Effector memory CD4-positive, alpha-beta T cell (primary cell): ENCODE measurements around the gene MIR17HG.

ENCODE experiments used
- DNase-seq, 3 donors: peaks; one replicate each; pipeline ENCODE4 v3.0.0-alpha.2; 2020
- H3K27ac ChIP-seq: 2 replicates; pipeline ENCODE4 v1.7.0; 2013; ENCODE audit warnings: mild to moderate bottlenecking, low read length, moderate library complexity; ENCODE audit not compliant: insufficient read depth, poor library complexity, severe bottlenecking
- H3K27me3 ChIP-seq: replicated peaks from 2 replicates; pipeline ENCODE4 v1.7.0; 2013; ENCODE audit warnings: mild to moderate bottlenecking, low read length; ENCODE audit not compliant: insufficient read depth, control insufficient read depth, poor library complexity, severe bottlenecking
- H3K36me3 ChIP-seq: 2 replicates; pipeline ENCODE4 v1.7.0; 2013; ENCODE audit warnings: mild to moderate bottlenecking, low read length, moderate library complexity; ENCODE audit not compliant: control insufficient read depth, insufficient read depth
- H3K4me1 ChIP-seq: 2 replicates; pipeline ENCODE4 v1.7.0; 2013; ENCODE audit warnings: low read length, mild to moderate bottlenecking; ENCODE audit not compliant: control insufficient read depth, insufficient read depth, poor library complexity, severe bottlenecking
- H3K4me3 ChIP-seq: 2 replicates; pipeline ENCODE4 v1.7.0; 2013; ENCODE audit warnings: low read length, low read depth, mild to moderate bottlenecking; ENCODE audit not compliant: insufficient read depth, poor library complexity, severe bottlenecking
- H3K9me3 ChIP-seq: 2 replicates; pipeline ENCODE4 v1.7.0; 2013; ENCODE audit warnings: mild to moderate bottlenecking, low read length, moderate library complexity; ENCODE audit not compliant: control insufficient read depth

Gene MIR17HG

GRCh38 chr13:91384896-91385295 lies 37.4 kb downstream of the MIR17HG start:
- Histone ChIP-seq H3K27ac (no peak overlapping the region), H3K36me3 (no peaks in the 10 kb centered on the region), H3K9me3 (no peaks in the 10 kb centered on the region), H3K4me3 (no peak overlapping the region), H3K27me3 (no peaks in the 10 kb centered on the region), H3K4me1 (no peaks in the 10 kb centered on the region)
- DNase-seq: no peak

GRCh38 chr13:91389186-91389585 lies 41.7 kb downstream of the MIR17HG start:
- Histone ChIP-seq H3K36me3 (no peaks in the 10 kb centered on the region), H3K4me1 (no peaks in the 10 kb centered on the region), H3K9me3 (no peaks in the 10 kb centered on the region), H3K27me3 (peaks cover 12% of the 10 kb centered on the region), H3K4me3 (no peak overlapping the region), H3K27ac (no peak overlapping the region)
- DNase-seq: no peak

DNA sequence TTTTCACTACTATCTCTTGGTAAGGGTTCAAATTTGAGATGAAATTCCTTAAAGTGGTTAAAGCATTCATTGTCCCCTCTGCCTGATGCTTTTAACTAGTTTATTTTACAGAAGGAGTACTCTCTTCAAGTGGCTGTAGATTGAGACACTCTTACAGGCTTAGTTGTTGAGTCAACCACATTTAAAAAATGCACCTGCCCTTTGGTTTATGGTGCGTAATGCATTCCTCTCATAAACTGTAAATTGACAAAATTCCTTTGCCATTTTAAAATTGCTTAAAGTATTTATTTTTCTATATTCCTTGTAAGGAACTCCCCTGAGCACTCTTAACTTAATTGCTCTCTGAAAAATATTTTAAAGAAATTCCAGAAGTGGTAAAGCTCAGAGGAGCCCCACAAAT lies 50.1 kb downstream of the MIR17HG start:
- Histone ChIP-seq H3K36me3 (no peaks in the 10 kb centered on the region), H3K4me3 (no peak overlapping the region), H3K27me3 (peaks cover 8% of the 10 kb centered on the region), H3K4me1 (peaks cover 15% of the 10 kb centered on the region), H3K27ac (no peak overlapping the region), H3K9me3 (no peaks in the 10 kb centered on the region)
- DNase-seq: no peak

- peaks cover 8% of the 10 kb centered on the region for H3K27me3 ChIP-seq
- H3K36me3 ChIP-seq: no peaks in the 10 kb centered on the region
- H3K27ac ChIP-seq: no peak within 1 kb of the TSS
Measured at GRCh38 chr13:91398413-91399188, 51.1 kb downstream of the MIR17HG start, which contains the start of gene GPC5. Gene GPC5, plus strand, starts transcription at chr13:91398621.

DNA sequence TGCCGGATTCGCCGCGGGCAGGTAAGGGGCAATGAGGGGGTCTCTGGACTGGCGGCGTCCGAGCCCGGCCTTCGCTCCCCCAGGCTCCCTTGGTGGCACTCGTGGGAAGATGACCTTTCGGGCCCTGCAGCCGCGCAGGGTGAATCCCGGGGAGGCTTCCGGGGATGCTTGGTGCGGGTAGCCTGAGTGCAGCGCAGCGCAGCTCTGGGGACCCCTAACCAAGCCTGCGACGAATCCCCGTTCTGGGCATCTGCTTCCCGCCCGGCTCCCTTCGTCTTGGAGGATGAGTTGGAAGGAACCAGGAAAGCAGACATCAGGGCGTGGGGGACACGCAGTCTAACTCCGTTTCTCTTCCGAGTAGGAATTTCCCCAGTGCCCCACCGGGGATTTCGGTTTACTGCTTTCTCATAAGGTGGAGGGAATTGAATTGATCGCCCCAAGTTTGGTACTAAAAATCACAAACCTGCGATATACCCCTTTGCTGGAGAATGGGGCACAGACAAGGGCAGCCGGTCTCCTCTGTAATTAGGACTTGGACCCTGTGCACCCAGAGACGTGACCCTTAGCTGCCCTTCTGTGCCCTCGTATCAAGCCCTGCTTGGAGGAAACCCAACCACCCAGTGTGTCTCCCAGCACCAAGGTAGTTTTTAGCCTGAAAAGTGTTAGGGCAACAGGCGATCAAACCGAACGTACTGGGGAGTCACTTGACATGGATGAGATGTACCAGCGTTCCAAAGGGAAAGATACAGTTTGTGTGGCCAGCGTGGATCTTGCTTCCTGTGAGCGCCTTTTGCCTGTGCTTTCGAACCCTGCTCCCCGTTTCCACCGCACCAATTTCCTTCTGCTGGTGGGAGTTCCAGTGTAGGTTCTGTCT lies 51.9 kb downstream of the MIR17HG start:
- DNase-seq: no peak
- H3K36me3 ChIP-seq: no peaks in the 10 kb centered on the region
- H3K9me3 ChIP-seq: no peaks in the 10 kb centered on the region
- H3K27me3 ChIP-seq: peaks cover 8% of the 10 kb centered on the region
- peaks cover 15% of the 10 kb centered on the region for H3K4me1 ChIP-seq
- H3K27ac ChIP-seq: no peak overlapping the region
- peak overlapping the region; percentile 60 for H3K4me3 ChIP-seq

More at GRCh38 chr13:91398413-91399188, 51.1 kb downstream of the MIR17HG start, which contains the start of gene GPC5:
- peak; percentile 71 to 76 (median 72) for DNase-seq
- Histone ChIP-seq H3K9me3 (no peaks in the 10 kb centered on the region), H3K4me3 (peak within 1 kb of the TSS; percentile 60), H3K4me1 (peaks cover 15% of the 10 kb centered on the region)

- Histone ChIP-seq H3K36me3 (no peaks in the 10 kb centered on the region), H3K27me3 (peaks cover 4% of the 10 kb centered on the region), H3K27ac (no peak overlapping the region), H3K4me1 (peaks cover 15% of the 10 kb centered on the region), H3K9me3 (no peaks in the 10 kb centered on the region), H3K4me3 (no peak overlapping the region)
- no peak for DNase-seq
Measured at GRCh38 chr13:91400063-91400399, 52.5 kb downstream of the MIR17HG start.

GRCh38 chr13:91400671-91401070 lies 53.2 kb downstream of the MIR17HG start:
- no peak overlapping the region for H3K4me3 ChIP-seq
- peaks cover 3% of the 10 kb centered on the region for H3K27me3 ChIP-seq
- H3K36me3 ChIP-seq: no peaks in the 10 kb centered on the region
- H3K27ac ChIP-seq: no peak overlapping the region
- peaks cover 15% of the 10 kb centered on the region for H3K4me1 ChIP-seq
- DNase-seq: no peak
- no peaks in the 10 kb centered on the region for H3K9me3 ChIP-seq

DNA sequence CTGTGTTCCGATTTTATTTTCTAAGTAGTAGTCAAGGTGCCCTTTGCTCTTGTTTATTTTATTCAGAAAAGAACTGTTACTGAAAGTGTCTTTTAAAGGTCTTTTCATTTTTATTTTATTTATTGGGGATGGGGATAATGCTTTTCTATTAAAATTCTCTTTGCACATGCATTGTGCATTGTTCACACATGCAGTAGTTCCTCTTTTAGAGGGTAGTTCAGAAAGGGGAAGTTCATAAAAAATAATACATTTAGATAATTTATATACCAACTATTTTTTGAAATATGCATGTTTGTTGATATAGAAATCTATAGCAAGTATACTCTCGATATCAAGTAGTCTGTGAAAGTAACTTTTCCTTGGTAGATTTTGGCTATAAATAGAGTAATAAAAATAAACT lies 54.4 kb downstream of the MIR17HG start:
- Histone ChIP-seq H3K27me3 (peaks cover 3% of the 10 kb centered on the region), H3K36me3 (no peaks in the 10 kb centered on the region), H3K4me3 (no peak overlapping the region), H3K27ac (no peak overlapping the region), H3K9me3 (no peaks in the 10 kb centered on the region), H3K4me1 (peaks cover 15% of the 10 kb centered on the region)
- DNase-seq: no peak
